ENCODE results near the gene XKR7.
"Not testable (repeated sequence)": the region's sequence is repeated elsewhere in the genome, so short reads cannot be mapped to it uniquely, and the experiment has no call there.

The XKR7 gene

GRCh38 chr20:32018269-32019155 lies 50.6 kb downstream of the XKR7 start:
- DNase-seq: peak; percentile 26

DNA sequence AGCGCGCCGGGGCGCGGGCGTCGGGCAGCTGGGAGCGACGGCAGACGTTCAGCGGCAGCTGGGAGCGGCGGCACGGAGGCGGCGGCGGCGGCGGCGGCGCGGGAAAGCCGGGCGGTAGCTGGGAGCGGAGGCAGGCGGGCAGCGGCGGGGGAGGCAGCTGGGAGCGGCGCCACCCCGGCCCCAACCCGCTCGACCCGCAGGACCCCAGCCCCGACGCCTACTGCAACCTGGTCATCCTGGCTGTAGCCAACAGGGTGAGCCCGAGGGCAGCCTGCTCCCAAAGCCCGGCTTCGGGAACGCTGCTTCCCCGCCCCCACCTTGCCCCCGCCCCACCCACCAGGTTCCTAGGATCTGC lies 51.2 kb downstream of the XKR7 start:
- DNase-seq: no peak

DNA sequence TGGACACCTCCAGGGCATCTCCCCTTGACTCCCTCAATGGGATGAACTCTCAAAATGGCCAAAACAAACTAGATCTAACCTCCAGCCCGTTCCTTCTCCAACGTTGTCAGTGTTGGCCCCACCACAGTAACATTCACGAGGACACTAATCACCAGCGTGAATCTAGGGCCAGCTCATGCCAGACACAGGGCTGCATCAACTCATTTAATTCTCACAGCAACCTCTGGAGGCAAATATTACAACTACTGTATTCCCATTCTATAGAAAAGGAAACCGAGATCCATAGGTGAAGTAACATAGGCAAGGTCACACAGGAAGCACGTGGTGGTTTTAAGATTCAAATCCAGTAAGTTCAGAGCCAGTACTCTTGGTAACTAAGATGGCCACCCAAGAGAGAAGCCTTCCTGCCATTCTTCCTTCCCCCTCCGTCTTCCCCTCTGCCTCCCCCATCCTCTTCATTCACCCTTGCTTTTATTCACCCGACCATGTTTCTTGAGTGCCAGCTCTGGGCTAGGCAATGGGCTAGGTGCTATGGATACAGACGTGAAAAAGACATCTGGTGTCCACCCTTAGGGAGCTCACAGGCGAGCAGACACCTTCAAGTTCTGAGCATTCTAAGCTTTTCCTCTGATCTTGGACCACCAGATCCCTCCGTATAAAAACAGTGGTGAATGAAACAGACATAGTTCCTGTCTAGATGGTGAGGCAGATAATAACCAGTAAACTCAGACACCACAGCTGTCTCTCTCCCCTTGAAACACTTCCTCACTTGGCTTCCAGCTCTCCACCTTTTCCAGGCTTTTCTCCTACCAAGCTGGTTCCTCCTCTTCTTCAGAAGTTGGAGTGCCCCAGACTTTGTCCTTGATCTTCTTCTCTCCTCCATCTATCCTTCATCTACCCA lies 51.9 kb downstream of the XKR7 start:
- no peak for DNase-seq

GRCh38 chr20:32021091-32021490 lies 53.1 kb downstream of the XKR7 start:
- DNase-seq: no peak

DNA sequence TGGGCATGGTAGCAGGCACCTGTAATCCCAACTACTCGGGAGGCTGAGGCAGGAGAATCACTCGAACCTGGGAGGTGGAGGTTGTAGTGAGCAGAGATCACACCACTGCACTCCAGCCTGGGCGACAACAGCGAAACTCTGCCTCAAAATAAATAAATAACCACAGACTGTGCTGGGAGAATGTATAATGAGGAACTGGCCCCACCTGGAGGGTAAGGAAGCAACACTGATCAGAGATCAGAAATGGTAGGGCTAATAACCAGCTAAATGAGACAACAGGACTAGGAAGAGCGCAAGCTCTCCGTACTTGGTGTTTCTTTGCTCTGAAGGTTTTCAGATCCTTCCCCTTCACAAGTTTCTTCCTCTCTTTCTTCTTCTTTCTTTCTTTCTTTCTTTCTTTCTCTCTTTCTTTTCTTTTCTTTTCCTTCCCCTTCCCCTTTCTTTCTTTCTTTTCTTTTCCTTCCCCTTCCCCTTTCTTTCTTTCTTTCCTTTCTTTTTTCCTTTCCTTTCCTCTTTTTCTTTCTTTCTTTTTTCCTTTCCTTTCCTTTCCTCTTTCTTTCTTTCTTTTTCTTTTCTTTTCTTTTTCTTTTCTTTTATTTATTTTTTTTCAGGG lies 56.8 kb downstream of the XKR7 start:
- no peak for DNase-seq

DNA sequence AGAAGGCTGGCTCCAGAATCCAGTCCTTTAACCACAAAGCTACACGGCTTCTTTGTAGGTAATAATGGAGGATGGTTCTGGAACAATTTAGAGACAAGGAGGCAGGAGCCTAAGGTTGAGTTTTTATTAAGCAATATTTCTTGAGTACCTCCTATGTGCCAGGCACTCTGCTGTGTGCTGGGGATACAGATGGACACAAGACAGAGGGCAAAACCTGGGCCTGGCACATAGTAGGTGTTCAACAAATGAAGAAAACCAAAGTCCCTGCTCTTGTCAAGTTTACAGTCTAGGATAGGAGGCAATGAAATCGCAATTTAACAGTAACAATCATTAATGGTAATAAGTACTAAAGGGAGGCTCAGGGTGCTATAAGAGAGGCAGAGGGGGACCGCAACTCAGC lies 59.7 kb downstream of the XKR7 start:
- DNase-seq: no peak

- DNase-seq: no peak
Measured at GRCh38 chr20:32028647-32029372, 60.9 kb downstream of the XKR7 start.

- no peak for DNase-seq
Measured at GRCh38 chr20:32029561-32029960, 61.6 kb downstream of the XKR7 start.

DNA sequence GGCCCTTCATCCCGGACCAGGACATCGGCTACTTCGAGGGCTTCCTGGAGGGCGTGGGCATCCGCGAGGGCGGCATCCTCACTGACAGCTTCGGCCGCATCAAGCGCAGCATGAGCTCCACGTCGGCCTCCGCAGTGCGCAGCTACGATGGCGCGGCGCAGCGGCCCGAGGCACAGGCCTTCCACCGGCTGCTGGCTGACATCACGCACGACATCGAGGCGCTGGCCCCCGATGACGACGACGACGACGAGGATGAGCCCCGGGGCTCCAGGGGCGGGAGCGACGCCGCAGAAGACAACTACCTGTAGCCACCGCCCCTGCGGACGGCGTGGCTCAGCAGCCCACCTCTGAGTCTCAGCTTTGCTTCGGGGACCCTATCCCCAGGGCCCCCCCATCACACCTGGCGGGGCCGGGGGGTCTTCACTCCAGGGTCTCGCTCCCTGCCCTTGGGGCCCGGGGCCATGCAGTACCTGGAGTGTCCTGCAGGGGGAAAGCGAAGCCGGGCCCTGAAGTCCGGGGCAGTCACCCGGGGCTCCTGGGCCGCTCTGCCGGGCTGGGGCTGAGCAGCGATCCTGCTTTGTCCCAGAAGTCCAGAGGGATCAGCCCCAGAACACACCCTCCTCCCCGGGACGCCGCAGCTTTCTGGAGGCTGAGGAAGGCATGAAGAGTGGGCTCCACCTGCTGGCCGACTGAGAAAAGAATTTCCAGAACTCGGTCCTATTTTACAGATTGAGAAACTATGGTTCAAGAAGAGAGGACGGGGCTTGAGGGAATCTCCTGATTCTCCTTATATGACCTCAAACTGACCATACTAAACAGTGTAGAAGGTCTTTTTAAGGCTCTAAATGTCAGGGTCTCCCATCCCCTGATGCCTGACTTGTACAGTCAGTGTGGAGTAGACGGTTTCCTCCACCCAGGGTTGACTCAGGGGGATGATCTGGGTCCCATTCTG lies 63.3 kb downstream of the XKR7 start:
- DNase-seq: peak; percentile 30

- no peak for DNase-seq
Measured at GRCh38 chr20:32033316-32033715, 65.4 kb downstream of the XKR7 start.

GRCh38 chr20:32033721-32034120 lies 65.8 kb downstream of the XKR7 start:
- not testable (repeated sequence) for DNase-seq

- no peak for DNase-seq
Measured at GRCh38 chr20:32034581-32035425, 66.9 kb downstream of the XKR7 start.

- no peak for DNase-seq
Measured at GRCh38 chr20:32035426-32035779, 67.5 kb downstream of the XKR7 start.

- no peak for DNase-seq
Measured at GRCh38 chr20:32036252-32036651, 68.3 kb downstream of the XKR7 start.

GRCh38 chr20:32036716-32037485 lies 69.0 kb downstream of the XKR7 start:
- no peak for DNase-seq

DNA sequence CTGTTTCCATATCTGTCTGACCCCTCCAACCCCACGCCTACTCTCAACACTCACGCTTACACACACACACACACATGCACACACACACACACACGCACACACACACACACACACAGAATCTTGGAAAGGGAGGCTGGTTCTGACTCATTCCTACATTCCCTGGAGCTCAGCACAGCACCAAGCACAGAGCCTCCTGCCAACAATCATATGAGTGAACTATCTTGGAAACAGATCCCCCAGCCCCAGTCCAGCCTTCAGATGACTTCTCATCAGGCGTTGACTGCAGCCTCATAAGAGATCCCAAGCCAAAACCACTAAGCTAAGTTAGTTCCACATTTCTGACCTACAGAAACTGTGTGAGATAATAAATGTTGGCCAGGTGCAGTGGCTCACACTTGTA lies 70.0 kb downstream of the XKR7 start:
- DNase-seq: no peak

- DNase-seq: no peak
Measured at GRCh38 chr20:32040142-32040953, 72.4 kb downstream of the XKR7 start.

DNA sequence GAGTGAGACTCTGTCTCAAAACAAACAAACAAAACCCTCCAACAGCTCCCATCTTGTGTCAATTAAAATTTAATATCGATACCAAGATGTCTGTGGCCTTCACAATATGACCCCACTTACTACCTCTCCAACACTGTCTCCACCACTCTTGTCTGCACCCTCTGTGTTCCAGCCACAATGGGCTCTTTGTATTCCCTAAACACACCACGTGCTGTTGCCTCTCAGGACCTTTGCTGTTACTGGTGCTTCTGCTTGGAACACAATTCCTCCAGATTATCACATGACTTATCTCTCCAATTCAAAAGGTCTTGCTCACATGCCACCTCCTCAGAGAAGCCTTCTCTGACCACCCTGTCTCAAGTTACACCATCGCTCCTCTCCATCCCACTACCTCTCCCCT lies 78.0 kb downstream of the XKR7 start:
- no peak for DNase-seq

DNA sequence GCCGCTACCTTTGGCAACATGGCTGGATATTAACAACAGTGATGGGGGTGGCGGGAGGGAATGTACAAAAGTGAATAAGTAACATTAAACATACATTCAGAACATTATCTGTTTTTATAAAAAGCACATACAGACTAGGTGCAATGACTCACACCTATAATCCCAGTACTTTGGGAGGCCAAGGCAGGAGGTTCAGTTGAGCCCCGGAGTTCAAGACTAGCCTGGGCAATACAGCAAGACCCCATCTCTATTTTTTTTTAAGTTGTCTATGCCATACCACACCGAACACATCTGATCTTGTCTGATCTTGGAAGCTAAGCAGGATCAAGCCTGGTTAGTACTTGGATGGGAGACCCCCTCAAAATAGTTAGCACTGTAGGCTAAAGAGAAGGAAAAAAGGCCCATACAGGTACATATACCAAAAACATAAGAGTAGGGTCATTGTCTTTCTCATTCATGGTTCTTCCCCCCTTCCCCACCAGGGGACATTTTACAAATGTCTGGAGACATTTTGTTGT lies 82.4 kb downstream of the XKR7 start:
- DNase-seq: no peak

All from activated CD4-positive, alpha-beta T cell treated with anti-CD3 and anti-CD28 coated beads for 1 hour (primary cell).